KMS-11 (cell line): ENCODE data around the gene IGSF8.

Source experiments
- H2AFZ ChIP-seq: fragments of 200-600 bp; sonication (generic); 2 replicates; pipeline ENCODE4 v1.6.1; 2016; ENCODE audit warnings: antibody characterized with exemption, mixed run types, low read depth
- H3K27ac ChIP-seq: fragments of 200-600 bp; sonication (generic); 2 replicates; pipeline ENCODE4 v1.6.1; 2016; ENCODE audit warnings: mild to moderate bottlenecking, mixed run types
- H3K27me3 ChIP-seq: fragments of 200-600 bp; sonication (generic); 2 replicates; pipeline ENCODE4 v1.6.1; 2017; ENCODE audit warnings: mild to moderate bottlenecking, low read depth, mixed run types, moderate library complexity; ENCODE audit not compliant: insufficient read depth
- H3K36me3 ChIP-seq: fragments of 200-600 bp; sonication (generic); 2 replicates; pipeline ENCODE4 v1.6.1; 2017; ENCODE audit warnings: mild to moderate bottlenecking, mixed run types; ENCODE audit not compliant: insufficient read depth
- H3K4me1 ChIP-seq: fragments of 200-600 bp; sonication (generic); 2 replicates; pipeline ENCODE4 v1.6.1; 2016; ENCODE audit warnings: mild to moderate bottlenecking, low read depth, mixed run types; ENCODE audit not compliant: poor library complexity, severe bottlenecking
- H3K4me2 ChIP-seq: fragments of 200-600 bp; sonication (generic); 2 replicates; pipeline ENCODE4 v1.7.0; 2016; ENCODE audit warnings: mild to moderate bottlenecking, mixed run types
- H3K4me3 ChIP-seq: fragments of 200-600 bp; sonication (generic); IDR thresholded peaks from 2 replicates; pipeline ENCODE4 v1.6.1; 2017; ENCODE audit warnings: low read depth, low read length, mixed read lengths; ENCODE audit not compliant: insufficient read depth
- H3K79me2 ChIP-seq: fragments of 200-600 bp; sonication (generic); 2 replicates; pipeline ENCODE4 v1.6.1; 2016; ENCODE audit warnings: low read depth, mixed run types; ENCODE audit not compliant: insufficient read depth
- H3K9ac ChIP-seq: fragments of 200-600 bp; sonication (generic); 2 replicates; pipeline ENCODE4 v1.6.1; 2016; ENCODE audit warnings: mild to moderate bottlenecking, mixed run types
- H4K20me1 ChIP-seq: fragments of 200-600 bp; sonication (generic); 2 replicates; pipeline ENCODE4 v1.6.1; 2016; ENCODE audit warnings: mild to moderate bottlenecking, mixed run types; ENCODE audit not compliant: insufficient read depth
- CTCF ChIP-seq: fragments of 200-600 bp; sonication (generic); conservative IDR thresholded peaks from 2 replicates; pipeline ENCODE4 v1.6.1; 2017; ENCODE audit warnings: low read depth, mild to moderate bottlenecking, antibody characterized with exemption, low read length, moderate library complexity, mixed read lengths

The IGSF8 gene

GRCh38 chr1:160090760-160091159, 7.7 kb downstream of the IGSF8 start:
- Histone ChIP-seq H3K36me3 (no peaks in the 10 kb centered on the region), H3K27me3 (no peaks in the 10 kb centered on the region), H3K27ac (no peak overlapping the region), H3K79me2 (no peaks in the 10 kb centered on the region), H4K20me1 (no peaks in the 10 kb centered on the region), H2AFZ (no peak overlapping the region), H3K4me2 (no peak overlapping the region), H3K4me1 (no peaks in the 10 kb centered on the region), H3K4me3 (no peak overlapping the region), H3K9ac (no peak overlapping the region)
- TF ChIP-seq CTCF: no peak

GRCh38 chr1:160089883-160090282, 8.5 kb downstream of the IGSF8 start:
- no peaks in the 10 kb centered on the region for H3K4me1 ChIP-seq

DNA sequence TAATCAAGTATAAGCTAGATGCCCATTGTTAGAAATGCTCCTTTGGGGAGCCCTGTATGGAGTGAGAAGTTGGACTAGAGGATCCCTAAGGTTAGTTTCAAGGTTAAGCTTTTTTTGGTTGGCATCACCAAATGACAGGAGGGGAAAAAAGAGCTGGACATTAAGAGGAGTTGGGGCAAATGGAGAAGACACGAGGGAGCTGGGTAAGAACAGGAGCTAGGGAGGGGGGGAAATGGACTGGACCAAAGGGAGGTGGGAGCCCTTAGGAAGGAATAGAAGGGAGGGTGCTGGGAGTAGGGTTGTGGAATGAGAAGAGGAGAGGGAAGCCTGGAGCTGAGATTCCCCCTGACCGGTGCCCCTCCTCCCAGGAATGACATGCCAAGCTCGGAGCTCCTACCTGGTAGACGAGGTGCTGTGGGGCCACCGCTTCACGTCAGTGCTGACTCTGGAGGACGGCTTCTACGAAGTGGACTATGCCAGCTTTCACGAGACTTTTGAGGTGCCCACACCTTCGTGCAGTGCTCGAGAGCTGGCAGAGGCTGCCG, 11.2 kb downstream of the IGSF8 start:
- Histone ChIP-seq H3K9ac (no peak overlapping the region), H3K27me3 (peaks cover 15% of the 10 kb centered on the region; the same call in 1 of the 2 replicates), H3K4me2 (no peak overlapping the region), H2AFZ (no peak overlapping the region), H3K27ac (no peak overlapping the region), H4K20me1 (no peaks in the 10 kb centered on the region), H3K4me3 (no peak overlapping the region), H3K79me2 (no peaks in the 10 kb centered on the region), H3K36me3 (no peaks in the 10 kb centered on the region), H3K4me1 (no peaks in the 10 kb centered on the region)
- no peak for TF ChIP-seq CTCF

More at GRCh38 chr1:160089883-160090282, 8.5 kb downstream of the IGSF8 start:
- Histone ChIP-seq H2AFZ (no peak overlapping the region), H3K79me2 (no peaks in the 10 kb centered on the region), H3K4me2 (no peak overlapping the region), H3K4me3 (no peak overlapping the region), H3K9ac (no peak overlapping the region), H3K27me3 (no peaks in the 10 kb centered on the region), H3K27ac (no peak overlapping the region), H3K36me3 (no peaks in the 10 kb centered on the region), H4K20me1 (no peaks in the 10 kb centered on the region)
- TF ChIP-seq CTCF: no peak

DNA sequence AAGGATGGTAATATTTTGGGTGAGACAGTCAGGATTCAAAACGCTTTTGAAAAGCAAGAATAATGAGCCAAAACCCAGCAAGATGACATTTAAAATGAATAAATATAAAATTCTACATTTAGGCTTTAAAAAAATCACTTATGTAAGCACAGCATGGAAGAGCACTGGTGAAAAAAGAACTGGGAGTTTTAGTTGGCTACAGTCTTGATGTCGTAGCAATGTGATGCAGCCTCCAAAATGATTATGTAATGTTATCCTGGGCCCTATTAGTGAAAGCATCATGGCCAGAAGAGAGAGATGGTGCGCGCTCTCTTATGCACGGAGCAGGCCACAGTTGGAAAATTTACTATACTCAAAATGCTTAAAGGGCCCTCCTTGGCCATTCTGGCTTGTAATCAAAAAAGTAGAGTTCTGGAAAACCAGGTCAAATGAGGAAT, 11.9 kb downstream of the IGSF8 start:
- Histone ChIP-seq H3K36me3 (no peaks in the 10 kb centered on the region), H2AFZ (no peak overlapping the region), H3K27me3 (peaks cover 21% of the 10 kb centered on the region; the same call in 1 of the 2 replicates), H3K4me2 (no peak overlapping the region), H3K79me2 (no peaks in the 10 kb centered on the region), H3K4me3 (no peak overlapping the region), H3K4me1 (no peaks in the 10 kb centered on the region), H3K27ac (no peak overlapping the region), H3K9ac (no peak overlapping the region), H4K20me1 (no peaks in the 10 kb centered on the region)
- TF ChIP-seq CTCF: no peak
